DOHH2 (cell line): ENCODE measurements around the gene ZNF558.
A peak's percentile ranks its signal among the peaks of the same experiment; 100 is the strongest.

Experiments
- H3F3A ChIP-seq: fragments of 200-600 bp; sonication (generic), shearing (Covaris generic); 2 replicates; pipeline ENCODE4 v1.6.0; 2016; ENCODE audit warnings: antibody characterized with exemption, mild to moderate bottlenecking; ENCODE audit not compliant: control insufficient read depth, insufficient read depth
- H3K27ac ChIP-seq: fragments of 200-600 bp; sonication (generic); 2 replicates; pipeline ENCODE4 v1.5.1; 2014; ENCODE audit warnings: low read depth, mild to moderate bottlenecking, low read length, moderate library complexity
- H3K27me3 ChIP-seq: fragments of 200-600 bp; sonication (generic); 2 replicates; pipeline ENCODE4 v1.6.1; 2014; ENCODE audit warnings: mild to moderate bottlenecking, low read length, mixed read lengths; ENCODE audit not compliant: control insufficient read depth
- H3K36me3 ChIP-seq: fragments of 200-600 bp; sonication (generic); 2 replicates; pipeline ENCODE4 v1.6.1; 2014; ENCODE audit warnings: mild to moderate bottlenecking, low read length, moderate library complexity, mixed read lengths; ENCODE audit not compliant: control insufficient read depth
- H3K4me1 ChIP-seq: fragments of 200-600 bp; sonication (generic); 2 replicates; pipeline ENCODE4 v1.6.1; 2014; ENCODE audit warnings: mild to moderate bottlenecking, low read length, mixed read lengths; ENCODE audit not compliant: control insufficient read depth
- H3K4me2 ChIP-seq: fragments of 200-600 bp; sonication (generic); 2 replicates; pipeline ENCODE4 v1.6.0; 2014; ENCODE audit warnings: mild to moderate bottlenecking, low read length, moderate library complexity
- H3K4me3 ChIP-seq: fragments of 200-600 bp; sonication (generic); 2 replicates; pipeline ENCODE4 v1.5.1; 2014; ENCODE audit warnings: mild to moderate bottlenecking, low read length, mixed read lengths
- H3K79me2 ChIP-seq: fragments of 200-600 bp; sonication (generic); 2 replicates; pipeline ENCODE4 v1.6.1; 2014; ENCODE audit warnings: mild to moderate bottlenecking, low read length, mixed read lengths; ENCODE audit not compliant: control insufficient read depth
- H3K9me2 ChIP-seq: fragments of 200-600 bp; sonication (generic); replicated peaks from 2 replicates; pipeline ENCODE4 v1.6.1; 2014; ENCODE audit warnings: mild to moderate bottlenecking, low read length, mixed read lengths; ENCODE audit not compliant: control insufficient read depth
- H3K9me3 ChIP-seq: fragments of 200-600 bp; sonication (generic); 2 replicates; pipeline ENCODE4 v1.6.1; 2014; ENCODE audit warnings: antibody characterized with exemption, low read length, mixed read lengths; ENCODE audit not compliant: control insufficient read depth, insufficient read depth
- H4K20me1 ChIP-seq: fragments of 200-600 bp; sonication (generic); 2 replicates; pipeline ENCODE4 v1.6.0; 2014; ENCODE audit warnings: low read depth, mild to moderate bottlenecking, antibody characterized with exemption, low read length, moderate library complexity; ENCODE audit not compliant: control insufficient read depth, insufficient read depth
- CTCF ChIP-seq: fragments of 200-600 bp; sonication (generic); IDR thresholded peaks from one replicate; pipeline ENCODE4 v1.5.1; 2014; ENCODE audit warnings: antibody characterized with exemption, mild to moderate bottlenecking, low read depth, low read length; ENCODE audit not compliant: poor library complexity, severe bottlenecking
- EZH2phosphoT487 ChIP-seq: fragments of 200-600 bp; sonication (generic); IDR thresholded peaks from 2 replicates; pipeline ENCODE4 v1.6.1; 2017; ENCODE audit warnings: borderline replicate concordance, mild to moderate bottlenecking, antibody characterized with exemption, low read length, moderate library complexity, mixed read lengths

Gene ZNF558

GRCh38 chr19:8832132-8833021, at the start of gene ZNF558, which contains the start of gene MBD3L1:
TSS of gene ZNF558 (minus strand) at chr19:8832304. CDS start at chr19:8822659, 9,645 bp downstream.
TSS of gene MBD3L1 (plus strand) at chr19:8832377. CDS start at chr19:8842679, 10,302 bp downstream.
- H3K36me3 ChIP-seq = no peaks in the 10 kb centered on the region
- TF ChIP-seq CTCF = peak; percentile 52
- no peak for TF ChIP-seq EZH2phosphoT487
- no peaks in the 10 kb centered on the region for H3K9me2 ChIP-seq
- peak within 1 kb of the TSS; percentile 74 for H3K4me2 ChIP-seq
- no peaks in the 10 kb centered on the region for H3K79me2 ChIP-seq
- H3K4me3 ChIP-seq = peak within 1 kb of the TSS; percentile 87
- H4K20me1 ChIP-seq = no peaks in the 10 kb centered on the region
- no peaks in the 10 kb centered on the region for H3K27me3 ChIP-seq
- peak within 1 kb of the TSS; percentile 65 for H3K27ac ChIP-seq
- no peaks in the 10 kb centered on the region for H3F3A ChIP-seq
- H3K4me1 ChIP-seq = peaks cover 13% of the 10 kb centered on the region
- H3K9me3 ChIP-seq = no peaks in the 10 kb centered on the region

DNA sequence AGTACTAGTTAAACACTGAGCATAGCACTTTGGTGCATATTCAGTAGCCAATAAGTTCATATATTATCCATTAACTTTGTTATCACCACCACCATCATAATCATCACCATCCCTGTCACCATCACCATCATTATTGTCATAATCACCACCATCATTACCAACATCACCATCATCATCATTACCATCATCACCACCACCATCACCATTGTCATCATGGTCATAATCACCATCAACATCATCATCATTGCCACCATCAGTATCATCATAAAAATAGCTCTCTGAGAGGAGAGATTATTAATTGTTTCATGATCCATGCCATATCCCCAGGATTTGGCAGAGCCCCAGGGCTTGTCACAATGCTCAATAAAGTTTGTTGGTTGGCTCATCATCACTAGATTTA, 49.4 kb upstream of the ZNF558 start:
- no peaks in the 10 kb centered on the region for H3K9me2 ChIP-seq
- H3K4me2 ChIP-seq = no peak overlapping the region
- H3K27ac ChIP-seq = no peak overlapping the region
- no peaks in the 10 kb centered on the region for H3K4me1 ChIP-seq
- no peaks in the 10 kb centered on the region for H3K27me3 ChIP-seq
- TF ChIP-seq EZH2phosphoT487 = no peak
- no peak for TF ChIP-seq CTCF
- H3F3A ChIP-seq = no peaks in the 10 kb centered on the region
- no peak overlapping the region for H3K4me3 ChIP-seq
- H4K20me1 ChIP-seq = no peaks in the 10 kb centered on the region
- peaks cover 4% of the 10 kb centered on the region; the same call in 1 of the 2 replicates for H3K9me3 ChIP-seq
- H3K36me3 ChIP-seq = no peaks in the 10 kb centered on the region
- H3K79me2 ChIP-seq = no peaks in the 10 kb centered on the region

GRCh38 chr19:8880868-8881488, 48.9 kb upstream of the ZNF558 start:
- H3K4me2 ChIP-seq = no peak overlapping the region
- no peaks in the 10 kb centered on the region for H3F3A ChIP-seq
- H3K4me3 ChIP-seq = no peak overlapping the region
- no peaks in the 10 kb centered on the region for H3K4me1 ChIP-seq
- no peaks in the 10 kb centered on the region for H3K9me2 ChIP-seq
- no peak for TF ChIP-seq CTCF
- no peaks in the 10 kb centered on the region for H4K20me1 ChIP-seq
- no peak overlapping the region for H3K27ac ChIP-seq
- no peaks in the 10 kb centered on the region for H3K27me3 ChIP-seq
- no peaks in the 10 kb centered on the region for H3K79me2 ChIP-seq
- H3K9me3 ChIP-seq = peaks cover 4% of the 10 kb centered on the region; the same call in 1 of the 2 replicates
- H3K36me3 ChIP-seq = no peaks in the 10 kb centered on the region
